HL-60/S4 (cell line): ENCODE data around the gene BCO2.

ENCODE experiments used
- in situ Hi-C: fragments of 300-500 bp; cut with MboI; formaldehyde crosslinking; loops from 2 replicates; pipeline ENCODE4 v1.14.3; 2022; ENCODE audit warnings: low sequenced_read_pairs

Gene BCO2

GRCh38 chr11:112212710-112213109 lies 37.4 kb downstream of the BCO2 start:
- in situ Hi-C loops = no loop called here

GRCh38 chr11:112213753-112214152 lies 38.4 kb downstream of the BCO2 start:
- in situ Hi-C loops = no loop called here

GRCh38 chr11:112215621-112216020 lies 40.3 kb downstream of the BCO2 start:
- in situ Hi-C loops = no loop called here

GRCh38 chr11:112216561-112217105 lies 41.3 kb downstream of the BCO2 start:
- in situ Hi-C loops = no loop called here

GRCh38 chr11:112219476-112220232 lies 44.3 kb downstream of the BCO2 start:
- in situ Hi-C loops = no loop called here

GRCh38 chr11:112221274-112221835 lies 46.0 kb downstream of the BCO2 start:
- in situ Hi-C loops = no loop called here

GRCh38 chr11:112222303-112222702 lies 47.0 kb downstream of the BCO2 start:
- in situ Hi-C loops = no loop called here

GRCh38 chr11:112223121-112223520 lies 47.8 kb downstream of the BCO2 start:
- in situ Hi-C loops = no loop called here

- in situ Hi-C loops = no loop called here
These were observed 48.6 kb downstream of the BCO2 start for GRCh38 chr11:112223754-112224532.

GRCh38 chr11:112225753-112226061 lies 50.4 kb downstream of the BCO2 start:
- in situ Hi-C loops = no loop called here

GRCh38 chr11:112226062-112226830 lies 50.9 kb downstream of the BCO2 start, which contains the start of gene PTS:
PTS (plus strand) TSS chr11:112226428; CDS start chr11:112226444, 16 bp downstream.
- in situ Hi-C loops = no loop called here

- in situ Hi-C loops = no loop called here
These were observed 51.6 kb downstream of the BCO2 start for GRCh38 chr11:112226831-112227401.

GRCh38 chr11:112227471-112227870 lies 52.2 kb downstream of the BCO2 start:
- in situ Hi-C loops = no loop called here

- in situ Hi-C loops = no loop called here
These were observed 53.4 kb downstream of the BCO2 start for GRCh38 chr11:112228706-112229105.

- in situ Hi-C loops = no loop called here
These were observed 53.8 kb downstream of the BCO2 start for GRCh38 chr11:112229159-112229558.

GRCh38 chr11:112229746-112230433 lies 54.6 kb downstream of the BCO2 start:
- in situ Hi-C loops = no loop called here

GRCh38 chr11:112231952-112232351 lies 56.6 kb downstream of the BCO2 start:
- in situ Hi-C loops = no loop called here

- in situ Hi-C loops = no loop called here
These were observed 60.6 kb downstream of the BCO2 start for GRCh38 chr11:112235750-112236390.

GRCh38 chr11:112237451-112237850 lies 62.1 kb downstream of the BCO2 start:
- in situ Hi-C loops = no loop called here

- in situ Hi-C loops = no loop called here
These were observed 62.7 kb downstream of the BCO2 start for GRCh38 chr11:112238041-112238440.
